LHCN-M2 (cell line): ENCODE measurements around the gene SPIB. TPM values are rescaled to one million over a fixed set of nuclear protein-coding genes. Genes with fewer than 3 reads are reported as not detected.
A peak's percentile ranks its signal among the peaks of the same experiment; 100 is the strongest.
"Not testable (repeated sequence)": the region's sequence is repeated elsewhere in the genome, so short reads cannot be mapped to it uniquely, and the experiment has no call there.

Experiments
- DNase-seq: peaks from one replicate; pipeline ENCODE4 v3.0.0-alpha.2; 2012; ENCODE audit warnings: low read depth
- polyA plus RNA-seq: library from polyadenylated mRNA; unstranded; fragments of >200 nt; gene quantifications from one replicate; pipeline ENCODE4 v1.2.1, GENCODE V29; 2012; ENCODE audit warnings: missing spikeins
- total RNA-seq: library from RNA; depleted of rRNA; stranded (reverse); fragments of >200 nt; gene quantifications from 2 replicates; pipeline ENCODE4 v1.2.3, GENCODE V29; 2014; rRNA removed

Gene SPIB
- not detected in 2 replicates for total RNA-seq
- 0.10 TPM for polyA plus RNA-seq

DNA sequence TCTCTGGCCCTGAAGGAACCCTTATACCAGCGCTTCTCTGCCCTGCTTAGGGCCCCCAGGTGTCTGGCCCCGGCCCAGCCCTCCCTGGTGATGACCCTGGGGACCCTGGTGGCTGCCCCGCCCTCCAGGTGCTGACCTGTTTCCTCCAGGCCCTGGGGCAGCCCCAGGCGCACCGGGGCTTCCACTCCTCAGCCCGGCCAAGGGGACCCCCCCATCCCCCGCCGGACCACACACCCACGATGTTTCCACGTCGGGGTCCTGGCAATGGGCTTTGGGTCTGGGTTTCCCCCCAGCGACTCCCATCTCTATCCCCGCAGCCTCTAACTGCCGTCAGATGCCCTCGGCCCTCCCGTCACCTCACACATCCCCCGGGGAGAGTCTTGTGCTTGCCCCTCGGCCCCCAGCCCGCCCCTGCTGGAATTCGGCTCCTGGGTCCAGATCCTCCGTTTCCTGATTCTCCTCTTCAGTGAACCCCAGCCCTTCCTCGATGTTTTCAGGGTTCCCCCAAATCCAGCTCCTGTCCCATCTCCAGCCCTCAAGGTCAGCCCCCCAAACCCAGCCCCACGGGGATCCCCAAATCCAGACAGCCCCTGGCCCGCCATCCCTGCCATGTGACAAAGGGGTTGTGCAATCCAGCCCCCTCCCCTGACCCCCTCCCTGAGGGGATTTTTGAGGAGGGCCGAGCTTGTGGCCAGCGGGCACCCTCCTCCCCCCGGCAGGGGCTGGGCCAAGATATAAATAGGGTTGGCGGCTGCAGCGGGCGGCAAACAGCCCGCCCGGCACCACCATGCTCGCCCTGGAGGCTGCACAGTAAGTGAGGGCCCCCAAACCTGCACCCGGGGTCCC is at the start of gene SPIB:
Gene SPIB, plus strand, starts transcription at position 763 of the 846 bp plus-strand sequence. Its CDS starts 25 bp downstream, at position 788.
- no peak for DNase-seq

GRCh38 chr19:50371914-50372475 is 46.7 kb upstream of the SPIB start:
- no peak for DNase-seq

- peak; percentile 96 for DNase-seq
Measured at GRCh38 chr19:50376166-50377050, 42.3 kb upstream of the SPIB start, which contains the start of gene NR1H2. NR1H2 (plus strand) TSS chr19:50376457; CDS start chr19:50377606, 1,149 bp downstream.

DNA sequence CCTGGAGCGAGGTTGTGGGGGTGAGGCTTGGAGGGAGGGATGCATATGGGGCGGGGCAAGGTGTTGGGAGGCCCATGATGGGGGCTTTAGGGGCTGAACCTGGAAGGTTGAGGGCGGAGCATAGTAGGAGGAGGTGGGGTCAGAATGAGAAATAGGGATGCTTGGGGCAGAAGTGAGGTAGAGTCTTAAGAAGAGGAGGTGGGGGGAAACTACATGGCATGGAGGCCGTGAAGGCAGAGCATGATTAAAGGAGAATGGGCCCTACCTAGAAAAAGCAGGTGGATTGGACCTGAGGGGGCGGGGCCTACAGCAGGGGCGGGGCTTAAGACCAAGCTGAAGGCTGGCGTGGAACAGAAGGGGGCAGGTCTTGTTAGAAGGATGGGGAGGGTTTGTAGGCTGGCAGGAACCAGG is 41.7 kb upstream of the SPIB start:
- no peak for DNase-seq

GRCh38 chr19:50377517-50377916 is 41.2 kb upstream of the SPIB start:
- DNase-seq, result no peak

GRCh38 chr19:50378169-50378862 is 40.4 kb upstream of the SPIB start:
- DNase-seq, result no peak

GRCh38 chr19:50378863-50379236 is 39.9 kb upstream of the SPIB start:
- no peak for DNase-seq

DNA sequence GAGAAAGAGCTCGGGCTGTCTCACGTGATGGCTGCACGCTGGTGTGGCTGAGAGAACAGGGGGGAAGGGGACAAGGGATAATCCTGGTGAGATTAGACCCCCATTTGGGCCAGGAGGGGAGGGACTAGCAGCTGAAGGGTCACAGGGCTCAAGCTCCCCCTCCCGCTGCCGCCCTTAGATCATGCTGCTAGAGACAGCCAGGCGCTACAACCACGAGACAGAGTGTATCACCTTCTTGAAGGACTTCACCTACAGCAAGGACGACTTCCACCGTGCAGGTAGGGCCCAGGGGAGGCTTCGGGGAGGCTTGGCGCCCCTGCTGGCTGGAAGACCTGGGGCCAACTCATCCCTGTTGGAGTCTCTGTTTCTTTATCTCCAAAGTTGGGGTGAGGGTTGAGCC is 39.1 kb upstream of the SPIB start:
- DNase-seq, result no peak

DNA sequence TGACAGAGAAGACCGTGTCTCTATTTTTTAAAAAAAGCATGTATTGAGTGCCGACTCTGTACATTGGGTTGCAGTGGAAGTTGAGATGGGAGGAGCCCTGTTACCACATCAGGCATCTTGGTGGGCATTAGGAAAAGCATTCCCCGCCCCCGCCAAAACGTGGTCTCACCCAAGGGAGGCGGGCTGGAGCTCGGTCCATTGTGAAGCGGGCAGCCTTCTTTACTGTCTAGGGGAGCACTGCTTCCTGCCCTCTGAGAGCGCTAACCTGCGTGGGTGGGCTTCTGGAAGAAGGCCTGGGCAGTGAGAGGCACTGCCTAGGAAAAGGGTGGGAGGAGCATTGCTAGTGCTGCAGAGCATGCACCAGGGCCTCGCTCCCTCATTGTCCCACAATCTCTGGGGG is 38.6 kb upstream of the SPIB start:
- no peak for DNase-seq

GRCh38 chr19:50380751-50381151 is 38.0 kb upstream of the SPIB start:
- no peak for DNase-seq

- DNase-seq, result no peak
Measured at GRCh38 chr19:50381881-50382729, 36.6 kb upstream of the SPIB start.

- DNase-seq, result no peak
Measured at GRCh38 chr19:50383001-50383851, 35.5 kb upstream of the SPIB start.

DNA sequence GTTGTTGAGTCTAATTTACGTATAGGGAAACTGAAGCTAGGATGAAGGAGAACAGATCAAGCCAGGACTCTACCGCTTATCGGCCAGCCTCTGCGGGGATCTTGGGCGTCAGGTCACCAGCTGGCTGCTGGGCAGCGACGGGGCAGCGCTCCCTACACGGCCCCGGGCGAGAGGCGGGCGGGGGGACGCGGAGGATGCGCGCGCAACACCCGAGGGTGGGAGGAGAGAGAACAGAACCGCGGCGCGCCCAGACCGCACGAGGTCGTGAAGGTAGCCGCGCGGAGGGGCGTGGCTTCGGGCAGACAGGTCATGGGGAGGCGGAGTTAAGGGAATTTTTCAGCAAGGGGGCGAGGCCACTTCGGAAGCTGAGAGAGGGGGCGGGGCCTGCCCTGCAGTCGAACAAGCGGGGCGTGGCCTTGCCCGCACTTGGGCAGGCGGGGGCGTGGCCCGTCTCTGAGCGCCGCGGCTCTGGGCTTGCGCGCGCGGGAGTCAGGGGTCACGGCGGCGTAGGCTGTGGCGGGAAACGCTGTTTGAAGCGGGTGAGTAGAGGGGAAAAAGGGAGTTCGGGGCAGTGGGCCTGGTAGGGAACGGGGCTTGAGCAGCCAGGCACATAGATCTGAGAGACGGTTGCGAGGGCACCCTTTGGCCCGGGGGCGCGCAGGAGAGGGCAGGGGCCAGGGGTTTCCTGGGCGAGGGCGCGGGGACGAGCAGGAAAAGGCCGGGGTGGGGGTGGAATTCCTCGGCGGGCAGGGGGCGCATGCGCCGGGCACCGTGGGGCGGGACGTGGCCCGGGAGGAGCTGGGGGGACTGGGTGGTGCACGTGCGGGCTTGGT is 34.7 kb upstream of the SPIB start, which contains the start of gene POLD1:
Gene POLD1, plus strand, starts transcription at position 496 of the 833 bp plus-strand sequence. CDS start 14,505 bp downstream, outside the sequence.
- DNase-seq, result peak; percentile 92

- peak; percentile 31 for DNase-seq
Measured at GRCh38 chr19:50384685-50385535, 33.8 kb upstream of the SPIB start.

GRCh38 chr19:50387176-50387867 is 31.4 kb upstream of the SPIB start:
- no peak for DNase-seq

DNA sequence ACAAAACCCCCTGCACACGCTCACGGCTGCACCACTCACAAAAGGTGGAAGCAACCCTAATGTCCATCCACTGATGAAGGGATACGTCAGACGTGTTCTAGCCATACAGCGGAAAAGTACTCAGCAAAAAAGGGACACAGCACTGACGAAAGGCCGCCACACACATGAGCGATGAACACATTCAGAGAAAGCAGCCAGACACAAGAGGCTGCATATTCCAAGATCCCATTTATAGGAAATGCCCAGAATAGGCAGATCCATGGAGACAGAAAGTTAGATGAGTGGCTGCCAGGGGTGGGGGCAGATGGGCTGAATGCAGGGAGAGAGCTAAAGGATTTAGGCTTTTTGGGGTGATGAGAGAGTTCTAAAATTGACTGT is 30.9 kb upstream of the SPIB start:
- DNase-seq, result no peak

DNA sequence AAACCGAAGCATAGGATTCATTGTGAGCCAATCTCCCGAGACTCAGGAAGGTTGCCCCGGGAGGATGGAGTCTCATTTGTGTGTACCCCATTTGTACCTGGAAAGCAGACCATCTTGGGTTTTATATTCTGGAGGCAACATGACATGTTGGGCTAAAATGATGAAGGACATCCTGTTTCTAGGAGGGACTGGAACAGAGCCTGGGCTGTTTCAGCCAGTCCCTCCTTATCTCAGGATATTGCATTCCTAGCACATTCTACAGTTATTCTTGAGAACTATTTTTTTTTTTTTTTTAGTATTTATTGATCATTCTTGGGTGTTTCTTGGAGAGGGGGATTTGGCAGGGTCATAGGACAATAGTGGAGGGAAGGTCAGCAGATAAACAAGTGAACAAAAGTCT is 28.4 kb upstream of the SPIB start:
- not testable (repeated sequence) for DNase-seq
